Measurements from ENCODE around the gene EZR.
A peak's percentile ranks its signal among the peaks of the same experiment; 100 is the strongest.

Gene EZR

DNA sequence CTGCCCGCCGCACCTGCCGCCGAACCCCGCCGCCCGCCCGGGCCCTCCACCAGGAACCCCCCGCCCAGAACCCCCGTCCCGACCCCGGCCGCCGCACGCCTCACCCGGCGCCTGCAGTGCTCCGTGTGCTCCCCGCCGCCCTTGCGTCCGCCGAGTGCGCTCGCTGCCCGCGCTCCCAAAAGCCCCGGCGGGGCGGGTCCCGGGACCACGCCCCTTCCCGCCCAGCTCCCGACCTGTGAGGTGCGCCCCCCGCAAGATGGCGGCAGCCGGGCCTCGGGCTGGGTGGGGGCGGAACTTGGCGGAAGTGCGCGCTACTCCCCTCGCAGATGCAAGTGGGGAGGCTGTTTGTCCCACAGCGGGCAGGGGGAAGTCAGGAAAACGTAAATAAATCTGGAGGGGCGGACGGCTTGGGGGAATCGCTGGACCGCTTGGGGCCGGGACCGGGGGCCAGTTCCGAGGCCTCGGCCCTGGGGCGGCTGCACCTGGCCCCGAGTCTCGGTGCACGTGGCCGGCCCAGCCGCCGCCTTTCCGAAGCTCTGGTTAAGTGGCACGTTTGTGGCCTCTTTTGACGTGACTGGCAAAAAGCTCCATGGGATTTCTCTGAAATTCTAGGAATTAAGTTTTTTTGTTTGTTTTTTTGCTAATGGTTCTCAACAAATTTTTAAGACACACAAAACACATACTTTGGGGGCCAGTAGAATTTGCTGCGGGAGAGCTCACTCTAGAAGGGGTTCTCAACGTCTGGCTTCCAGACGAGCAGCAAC is at the start of gene EZR:
TSS of gene EZR (minus strand) at position 156 of the 764 bp plus-strand sequence. CDS start 1,275 bp downstream, outside the sequence.
- peak; percentile 66 to 71 for DNase-seq

DNA sequence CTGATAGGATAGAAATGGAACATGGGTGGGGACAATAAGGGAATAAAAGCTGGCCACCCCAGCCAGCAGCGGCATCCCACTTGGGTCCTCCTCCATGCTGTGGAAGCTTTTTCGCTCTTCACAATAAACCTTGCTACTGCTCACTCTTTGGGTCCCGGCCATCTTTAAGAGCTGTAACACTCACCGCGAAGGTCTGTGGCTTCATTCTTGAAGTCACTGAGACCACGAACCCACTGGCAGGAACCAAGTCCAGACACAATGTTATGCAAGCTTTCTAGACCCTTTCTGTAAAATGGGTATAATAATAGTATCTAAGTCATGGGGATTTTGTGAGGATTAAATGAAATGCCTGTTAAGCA is 48.9 kb upstream of the EZR start:
- DNase-seq, result no peak

DNA sequence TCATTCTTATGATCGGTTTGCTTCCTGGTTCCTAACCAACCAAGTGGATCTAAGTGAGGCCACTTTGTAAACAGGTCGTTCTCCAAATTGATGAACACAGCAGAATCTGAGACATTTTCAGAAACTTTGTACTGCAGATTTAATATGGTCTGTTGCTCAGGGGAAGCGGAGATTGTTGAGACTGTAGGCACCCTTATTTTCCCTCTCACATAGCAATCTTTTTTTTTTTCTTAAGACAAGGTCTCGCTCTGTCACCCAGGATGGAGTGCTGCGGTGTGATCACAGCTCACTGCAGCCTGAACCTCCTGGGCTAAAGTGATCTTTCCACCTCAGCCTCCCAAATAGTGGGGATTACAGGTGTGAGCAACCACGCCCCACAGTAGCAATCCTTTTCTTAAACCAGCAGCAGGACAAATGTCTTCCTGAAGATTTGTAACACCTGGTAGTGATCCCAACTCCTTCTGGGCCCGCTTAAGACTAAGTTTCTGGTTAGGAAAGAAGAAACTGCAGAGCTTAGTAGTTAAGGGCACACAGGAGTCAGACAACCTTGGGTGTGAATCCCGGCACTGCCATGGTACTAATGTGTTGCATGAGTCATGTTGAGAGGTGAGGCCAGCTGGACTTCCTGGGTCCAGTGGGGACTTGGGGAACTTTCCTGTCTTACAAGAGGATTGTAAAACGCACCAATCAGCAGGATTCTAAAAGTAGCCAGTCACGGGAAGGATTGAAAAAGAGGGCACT is 48.4 kb upstream of the EZR start:
- no peak for DNase-seq

DNA sequence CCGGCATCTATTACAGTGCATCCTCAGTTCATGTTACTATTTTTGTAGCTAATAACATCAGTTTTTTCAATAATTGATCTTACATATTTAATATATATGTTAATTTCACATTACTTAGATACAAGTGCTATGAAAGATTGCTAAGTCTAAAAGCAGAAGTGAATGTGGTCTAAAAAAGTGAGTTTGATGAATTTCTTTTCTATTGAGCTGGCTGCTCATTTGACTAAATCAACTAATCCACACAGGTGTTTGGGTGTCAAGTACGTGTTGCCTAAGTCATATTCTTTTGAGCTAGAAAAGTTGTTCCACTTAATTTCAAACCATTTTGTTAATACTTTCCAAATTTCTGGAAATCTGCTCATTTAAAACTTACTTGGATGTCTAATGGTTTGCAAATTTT is 46.6 kb upstream of the EZR start:
- no peak for DNase-seq

DNA sequence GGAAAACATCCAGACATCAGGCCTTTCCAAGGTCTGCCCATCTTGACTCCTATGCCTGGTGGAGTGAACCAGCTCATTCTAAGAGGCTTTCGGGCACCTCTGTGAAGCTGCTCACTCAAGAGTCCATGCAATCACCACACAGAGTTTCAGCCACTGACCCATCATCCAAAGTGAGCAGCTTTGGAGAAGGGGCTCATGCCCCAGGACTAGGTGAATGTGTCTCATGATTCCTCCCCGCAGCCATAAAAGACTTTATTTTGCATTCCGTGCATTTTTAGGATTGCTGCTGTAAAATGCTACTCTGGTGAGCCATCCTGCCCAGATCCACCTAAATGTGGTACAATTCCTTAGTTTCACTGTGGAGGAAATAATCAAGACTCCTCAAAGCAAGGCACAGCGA is 44.5 kb upstream of the EZR start:
- DNase-seq, result no peak

DNA sequence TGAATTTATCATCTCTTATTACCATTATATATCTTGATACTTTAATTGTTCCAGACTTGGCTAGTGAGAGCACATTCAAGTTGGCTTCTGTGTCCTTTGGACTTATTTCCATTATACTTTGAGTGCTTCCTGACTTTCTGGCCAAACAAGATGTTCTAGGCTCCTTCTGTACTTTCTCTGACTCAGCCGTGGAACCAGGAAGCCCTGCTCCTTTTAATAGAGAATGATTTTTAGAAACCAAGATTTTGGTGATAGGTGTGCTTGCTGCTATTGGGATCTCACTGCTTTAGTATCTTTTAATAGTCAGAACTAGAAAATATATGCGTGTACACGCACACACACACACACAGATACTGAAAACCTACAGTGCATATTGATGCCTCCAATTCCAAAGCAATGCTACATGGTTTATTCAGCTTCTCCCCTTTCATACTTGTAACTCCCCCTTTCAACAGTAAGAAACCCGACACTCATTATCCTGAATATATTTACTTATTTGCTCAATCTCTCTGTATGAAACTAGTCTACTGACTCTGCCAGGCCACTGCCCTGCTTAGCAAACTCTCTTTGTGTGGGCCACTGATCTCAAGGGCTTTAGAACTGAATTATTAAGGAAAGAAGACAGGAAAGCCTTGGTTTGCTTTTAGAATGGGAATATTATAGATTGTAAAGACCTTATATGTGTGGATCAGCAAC is 42.7 kb upstream of the EZR start:
- DNase-seq, result no peak

DNA sequence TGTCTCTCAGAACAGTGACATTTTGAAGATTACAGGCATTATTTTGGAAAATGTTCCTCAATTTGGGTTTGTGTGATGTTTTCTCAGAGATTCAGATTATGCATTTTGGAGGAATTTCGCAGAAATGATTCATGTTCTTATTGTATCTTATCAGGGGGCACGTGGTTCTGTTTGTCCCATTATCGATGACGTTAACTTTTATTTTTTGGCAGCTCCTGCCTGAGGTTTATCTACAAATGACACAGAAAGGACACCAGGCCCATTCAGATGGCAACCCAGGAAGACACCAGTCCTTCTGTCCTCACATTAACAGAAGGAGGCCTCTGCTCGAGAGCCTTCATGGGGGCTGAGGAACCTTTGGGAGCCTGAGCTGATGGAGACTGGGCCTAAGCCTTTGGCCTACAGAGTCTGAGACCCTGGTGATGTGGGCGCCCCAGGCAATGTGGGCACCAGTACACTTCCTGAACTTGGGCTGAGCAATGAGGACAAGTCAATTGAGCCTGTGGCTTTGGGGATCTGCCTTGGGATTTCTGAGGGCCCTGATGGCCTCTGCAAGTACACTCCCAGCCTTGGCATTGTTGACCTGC is 41.2 kb upstream of the EZR start:
- no peak for DNase-seq

DNA sequence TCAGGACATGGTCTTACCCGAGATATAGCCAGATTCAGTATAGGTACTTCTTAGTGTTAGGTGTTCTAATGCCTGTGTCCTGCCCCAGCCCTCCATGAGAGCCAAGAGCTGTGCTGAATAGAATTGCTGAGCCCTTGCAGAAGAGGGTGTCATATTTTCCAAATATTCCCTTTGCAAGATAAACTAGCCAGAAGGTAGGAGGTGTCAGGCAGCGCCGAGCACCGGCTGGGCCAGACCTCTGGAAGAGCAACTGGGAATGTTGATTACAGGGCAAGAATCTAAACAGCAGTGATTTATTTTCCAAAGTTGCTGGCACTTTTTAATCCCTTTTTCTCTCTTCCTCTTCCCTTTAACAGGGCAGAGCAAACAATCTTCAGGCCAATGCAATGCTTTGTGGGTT is 37.1 kb upstream of the EZR start:
- DNase-seq, result no peak

DNA sequence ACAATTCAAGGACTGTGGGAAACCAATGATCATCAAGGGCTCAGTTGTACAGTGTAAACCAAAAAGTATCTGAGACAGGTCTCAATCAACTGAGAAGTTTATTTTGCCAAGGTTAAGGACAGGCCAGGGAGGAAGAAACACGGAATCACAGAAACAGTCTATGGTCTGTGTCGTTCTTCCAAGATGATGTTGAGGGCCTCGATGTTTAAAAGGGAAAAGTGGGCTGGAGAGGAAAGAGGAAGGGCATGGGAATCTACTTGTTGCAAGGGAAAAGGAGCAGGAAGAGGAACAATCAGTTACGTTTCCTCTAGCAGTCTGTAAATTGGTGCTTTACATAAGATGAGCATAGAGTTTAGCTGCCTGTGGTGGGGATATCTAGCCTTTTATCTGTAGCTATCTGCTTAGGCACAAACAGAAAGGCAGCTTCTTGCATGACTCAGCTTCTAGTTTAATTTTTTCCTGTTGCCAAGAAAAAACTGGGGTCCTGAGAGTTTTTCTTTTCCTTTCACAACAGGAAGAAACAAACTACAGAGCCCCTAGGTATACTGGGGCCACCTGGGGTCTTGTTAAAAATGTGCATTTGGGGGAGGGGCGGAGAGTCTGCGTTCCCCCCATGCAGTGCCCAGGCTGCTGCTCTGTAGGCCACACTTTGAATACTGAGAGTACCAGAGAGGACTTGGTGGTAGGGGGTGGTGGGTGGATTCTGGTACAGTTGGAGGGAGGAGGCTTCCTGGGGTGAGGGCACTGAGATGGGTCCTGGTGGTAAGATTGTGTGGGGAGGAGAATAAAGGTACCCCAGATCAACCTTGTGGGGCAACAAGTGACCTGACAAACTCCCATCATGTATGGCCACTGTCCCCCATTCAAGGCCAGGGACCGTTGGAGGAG is 35.3 kb upstream of the EZR start:
- DNase-seq, result no peak

DNA sequence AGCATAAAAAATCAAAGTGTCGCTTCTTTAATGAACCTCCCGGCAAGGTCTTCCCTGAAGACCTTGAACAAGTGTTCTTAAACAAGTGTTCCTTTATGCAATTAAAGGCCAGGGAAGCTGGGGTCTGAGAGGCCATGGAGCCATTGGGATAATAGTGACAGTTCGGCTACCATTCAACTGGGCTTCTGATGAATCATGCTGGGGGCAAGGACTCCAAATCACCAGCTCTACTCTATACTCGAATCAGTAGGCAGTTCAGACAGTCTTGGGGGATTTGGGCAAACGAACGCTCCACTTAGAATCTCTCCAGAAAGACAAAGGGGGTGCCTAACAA is 34.7 kb upstream of the EZR start:
- no peak for DNase-seq

DNA sequence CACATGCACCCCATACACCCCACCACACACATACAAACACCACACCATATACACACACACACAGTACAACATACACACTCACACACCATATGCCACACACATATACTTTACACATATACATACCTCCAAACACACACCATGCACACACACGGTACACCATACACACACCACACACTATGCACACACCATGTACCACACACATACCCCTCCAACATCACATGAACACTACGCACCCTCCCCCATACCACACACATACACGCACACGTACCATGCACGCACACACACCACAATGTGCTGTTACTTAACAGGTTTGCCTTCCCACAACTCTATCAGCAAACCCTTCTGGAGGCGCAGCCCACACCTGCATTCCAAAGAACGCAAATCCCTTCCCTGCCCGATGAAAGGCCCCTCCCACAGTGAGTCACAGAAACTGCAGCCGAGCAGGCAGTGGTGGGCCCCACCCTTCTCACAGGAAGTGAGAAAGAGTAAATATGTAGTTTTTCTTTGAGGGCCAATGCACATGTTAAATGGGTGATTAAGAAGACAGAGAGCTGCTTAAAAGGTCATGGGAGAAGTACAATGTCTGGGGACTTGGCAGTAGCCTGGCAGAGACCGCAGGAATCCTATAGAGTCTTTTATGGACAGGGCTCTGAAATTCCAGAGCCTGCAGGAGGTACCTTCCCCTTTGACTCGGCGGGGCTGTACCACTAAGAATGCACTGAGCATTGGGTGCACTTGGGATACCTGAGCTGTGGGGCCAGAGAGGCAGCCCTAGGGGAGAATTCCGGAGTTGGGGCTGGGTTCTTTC is 34.1 kb upstream of the EZR start:
- DNase-seq, result no peak

DNA sequence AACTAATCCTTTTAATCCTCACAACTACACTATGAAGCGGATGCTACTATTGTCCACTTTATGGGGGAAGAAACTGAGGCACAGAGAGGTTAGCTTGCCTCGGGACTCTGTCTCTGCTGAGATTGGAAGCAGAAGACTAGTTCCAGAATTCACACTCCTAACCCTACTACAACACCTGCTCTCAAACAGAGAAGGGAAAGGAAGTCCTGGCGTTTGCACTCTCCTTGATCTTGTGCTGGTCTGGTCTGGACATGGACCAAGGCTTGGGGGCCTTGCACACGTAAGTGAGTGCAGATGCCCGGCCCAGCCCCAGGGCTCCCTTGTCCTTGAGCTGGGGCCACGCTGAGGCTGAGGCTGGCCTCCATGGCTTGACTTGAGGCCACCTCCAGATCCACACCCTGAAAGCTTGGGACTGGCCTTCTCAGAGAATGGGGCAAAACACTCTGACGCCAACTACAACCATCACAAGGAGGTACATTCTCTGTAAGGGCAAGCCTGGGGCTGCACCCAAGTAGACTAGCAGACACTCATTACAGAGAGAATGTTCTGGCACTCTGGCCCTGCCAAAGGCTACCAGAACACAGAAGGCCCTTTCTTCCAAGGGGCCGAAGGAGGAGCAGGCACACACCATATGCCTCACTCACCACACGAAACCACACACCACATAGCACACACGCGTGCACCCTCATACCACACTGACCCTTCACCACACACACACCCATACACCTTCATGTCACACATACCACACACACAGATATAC is 33.3 kb upstream of the EZR start:
- DNase-seq, result no peak

DNA sequence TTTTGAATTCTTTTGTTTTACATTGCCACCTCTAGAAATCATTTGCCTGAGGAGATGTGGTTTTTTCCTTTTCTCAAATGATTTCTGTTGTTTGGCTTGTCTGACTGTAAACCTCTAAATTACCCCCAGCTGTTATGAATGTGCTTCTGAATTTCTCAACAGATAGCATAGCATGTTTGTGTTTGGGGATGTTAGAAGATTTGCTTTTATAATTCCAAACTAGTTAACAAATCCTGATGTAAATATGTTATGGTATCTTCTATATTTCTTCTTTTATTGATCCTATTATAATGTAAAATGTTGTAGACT is 31.6 kb upstream of the EZR start:
- DNase-seq, result no peak

DNA sequence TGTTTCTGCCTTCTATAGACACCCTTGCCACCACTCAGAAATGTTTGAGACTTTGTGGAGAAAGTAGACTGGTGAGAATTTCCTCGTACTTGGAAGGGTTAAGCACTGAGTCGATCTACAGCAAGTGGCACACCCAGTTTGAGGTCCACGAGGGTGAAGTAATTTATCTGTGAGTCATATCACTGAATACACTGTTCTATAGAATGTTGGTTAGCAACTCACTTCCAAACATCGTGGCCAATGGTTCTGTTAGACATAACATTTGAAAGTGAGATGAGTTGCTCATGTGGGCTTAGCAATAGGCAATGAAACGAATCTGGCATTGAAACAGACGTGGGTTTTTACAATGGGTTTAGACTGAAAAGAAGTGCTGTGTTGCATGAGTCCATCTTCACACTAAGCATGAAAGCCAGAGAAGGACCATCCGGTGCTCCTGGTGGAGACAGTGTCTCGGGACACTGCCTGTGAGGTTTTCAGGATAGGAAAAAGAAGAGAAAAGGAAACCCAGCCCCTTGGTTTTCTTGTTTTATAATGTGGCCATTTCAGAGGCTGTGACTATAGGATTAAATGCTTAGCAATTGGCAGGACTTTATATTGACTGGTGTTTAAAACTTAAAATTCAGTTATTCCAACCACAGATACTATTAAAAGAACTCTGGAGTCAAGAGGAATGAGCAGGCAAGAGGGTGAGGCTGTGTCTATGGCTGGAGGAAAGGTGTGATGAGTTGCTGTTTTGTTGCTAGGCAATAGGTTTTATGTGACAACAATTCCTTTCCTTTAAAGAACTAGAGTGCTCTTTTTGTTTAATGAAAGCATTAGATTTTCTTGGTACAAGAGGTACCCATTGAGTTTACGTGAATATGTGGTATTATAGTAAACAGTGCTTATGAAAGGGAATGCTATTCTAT is 31.0 kb upstream of the EZR start:
- DNase-seq, result no peak

DNA sequence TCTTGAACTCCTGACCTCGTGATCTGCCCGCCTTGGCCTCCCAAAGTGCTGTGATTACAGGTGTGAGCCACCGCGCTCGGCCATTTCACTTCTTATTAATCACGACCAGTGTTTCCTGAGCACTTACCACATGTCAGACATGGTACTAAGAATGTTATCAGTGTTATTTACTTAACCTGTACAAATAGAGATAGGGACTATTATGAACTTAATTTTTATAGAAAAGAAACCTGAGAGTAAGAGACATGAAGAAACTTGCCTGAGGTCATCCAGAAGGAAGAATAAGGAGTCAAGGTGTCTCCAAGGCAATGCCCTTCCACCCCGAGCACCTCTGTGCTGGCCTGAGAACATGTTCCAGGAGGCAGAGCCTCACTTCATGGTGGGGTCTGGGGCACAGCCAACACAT is 29.3 kb upstream of the EZR start:
- DNase-seq, result no peak

DNA sequence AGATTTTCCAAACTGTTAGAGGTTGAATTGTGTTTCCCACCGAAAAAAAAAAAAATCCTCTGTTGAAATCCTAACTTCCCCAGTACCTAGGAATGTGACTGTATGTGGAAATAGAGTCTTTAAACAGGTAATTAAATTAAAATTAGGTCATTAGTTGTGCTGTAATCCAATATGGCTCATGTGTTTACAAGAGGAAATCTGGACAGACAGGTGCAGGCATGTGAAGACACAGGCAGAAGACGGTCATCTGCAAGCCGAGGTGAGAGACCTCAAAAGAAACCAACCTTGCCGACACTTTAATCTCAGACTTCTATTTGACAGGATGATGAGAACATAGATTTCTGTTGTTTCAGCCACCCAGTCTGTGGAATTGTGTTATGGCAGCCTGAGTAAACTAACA is 28.6 kb upstream of the EZR start:
- no peak for DNase-seq

DNA sequence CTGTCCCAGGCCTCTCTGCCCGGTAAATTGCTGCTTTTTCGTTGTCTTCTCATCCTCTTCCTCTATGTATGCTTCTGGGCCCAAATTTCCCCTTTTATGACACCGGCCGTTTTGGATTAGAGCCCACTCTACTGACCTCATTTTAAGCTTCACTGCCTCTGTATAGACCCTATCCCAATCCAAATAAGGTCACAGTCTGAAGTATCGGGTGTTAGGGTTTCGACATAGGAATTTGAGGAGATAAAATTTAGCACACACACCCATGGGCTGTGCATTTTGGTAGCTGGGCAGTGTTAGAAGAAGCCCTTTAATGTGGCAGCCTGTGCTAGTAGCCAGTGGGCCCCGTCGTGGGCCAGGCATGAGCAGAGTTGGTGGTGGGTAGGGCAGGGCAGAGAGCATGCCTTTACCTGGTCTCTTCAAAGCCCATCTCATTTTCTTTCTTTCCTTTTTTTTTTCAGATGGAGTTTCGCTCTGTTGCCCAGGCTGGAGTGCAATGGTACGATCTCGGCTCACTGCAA is 27.9 kb upstream of the EZR start:
- DNase-seq, result no peak

DNA sequence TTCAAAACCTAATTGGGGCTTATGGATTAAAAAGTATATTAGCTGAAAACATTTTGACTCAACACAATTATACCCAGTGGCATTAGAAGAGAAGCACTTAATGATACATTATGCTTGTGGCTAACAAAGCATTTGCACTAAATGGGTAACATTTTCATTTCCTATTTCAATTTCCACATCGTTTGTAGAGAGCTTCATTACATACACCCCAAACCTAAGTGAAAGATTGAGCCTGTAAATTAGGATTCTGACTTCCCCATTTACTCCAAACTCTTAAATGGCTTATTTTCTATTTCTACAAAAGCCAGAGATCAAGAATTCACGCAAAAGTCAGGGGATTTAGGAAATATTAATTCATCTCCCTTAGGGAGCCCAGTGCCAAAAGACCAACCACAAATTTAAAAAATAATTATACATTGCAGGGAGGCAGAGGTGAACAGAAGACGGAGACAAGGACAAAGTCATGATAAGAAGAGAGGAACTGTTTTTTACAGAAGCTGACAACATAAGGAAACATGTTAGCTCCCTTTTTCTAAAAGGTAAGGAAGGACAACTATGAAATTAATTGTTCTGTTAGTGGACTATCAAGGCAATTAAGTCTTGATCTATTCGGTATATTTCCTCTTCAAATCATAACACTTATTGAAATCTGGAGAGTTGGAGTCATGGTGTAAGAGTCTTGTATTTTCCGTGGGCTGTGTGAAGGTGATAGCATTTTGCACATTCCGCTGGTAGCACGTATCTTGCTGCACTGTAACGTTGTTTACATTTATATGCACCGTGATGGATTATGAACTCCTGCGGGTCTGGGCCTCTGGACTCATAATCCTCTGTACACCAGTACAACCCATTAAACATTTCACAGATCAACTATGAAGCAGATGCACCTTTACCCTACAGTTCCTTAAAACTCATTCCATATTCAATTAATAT is 24.8 kb upstream of the EZR start:
- peak in 1 of 2 experiments; percentile 17 for DNase-seq

DNA sequence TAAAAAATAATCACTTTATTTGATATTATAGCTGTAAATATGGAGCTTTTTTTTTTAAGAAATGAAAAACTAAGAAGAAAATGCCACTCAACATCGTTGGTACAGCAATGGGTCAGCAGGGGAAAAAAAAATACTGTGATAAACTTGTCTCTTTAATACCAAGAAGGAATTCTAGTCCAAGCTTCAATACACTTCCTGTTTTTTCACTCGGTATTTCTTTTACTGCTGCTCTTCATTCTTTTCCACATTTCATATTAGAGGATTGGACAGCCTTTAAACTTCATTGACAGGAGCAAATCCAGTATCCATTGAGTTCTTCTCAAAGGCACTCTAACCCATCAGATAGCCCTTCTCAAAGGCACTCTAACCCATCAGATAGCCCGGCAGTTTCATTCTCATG is 22.2 kb upstream of the EZR start:
- DNase-seq, result no peak
